ENCODE results near the gene BSN. TPM values are rescaled to one million over a fixed set of nuclear protein-coding genes. Genes with fewer than 3 reads are reported as not detected.

BSN gene, protein sequence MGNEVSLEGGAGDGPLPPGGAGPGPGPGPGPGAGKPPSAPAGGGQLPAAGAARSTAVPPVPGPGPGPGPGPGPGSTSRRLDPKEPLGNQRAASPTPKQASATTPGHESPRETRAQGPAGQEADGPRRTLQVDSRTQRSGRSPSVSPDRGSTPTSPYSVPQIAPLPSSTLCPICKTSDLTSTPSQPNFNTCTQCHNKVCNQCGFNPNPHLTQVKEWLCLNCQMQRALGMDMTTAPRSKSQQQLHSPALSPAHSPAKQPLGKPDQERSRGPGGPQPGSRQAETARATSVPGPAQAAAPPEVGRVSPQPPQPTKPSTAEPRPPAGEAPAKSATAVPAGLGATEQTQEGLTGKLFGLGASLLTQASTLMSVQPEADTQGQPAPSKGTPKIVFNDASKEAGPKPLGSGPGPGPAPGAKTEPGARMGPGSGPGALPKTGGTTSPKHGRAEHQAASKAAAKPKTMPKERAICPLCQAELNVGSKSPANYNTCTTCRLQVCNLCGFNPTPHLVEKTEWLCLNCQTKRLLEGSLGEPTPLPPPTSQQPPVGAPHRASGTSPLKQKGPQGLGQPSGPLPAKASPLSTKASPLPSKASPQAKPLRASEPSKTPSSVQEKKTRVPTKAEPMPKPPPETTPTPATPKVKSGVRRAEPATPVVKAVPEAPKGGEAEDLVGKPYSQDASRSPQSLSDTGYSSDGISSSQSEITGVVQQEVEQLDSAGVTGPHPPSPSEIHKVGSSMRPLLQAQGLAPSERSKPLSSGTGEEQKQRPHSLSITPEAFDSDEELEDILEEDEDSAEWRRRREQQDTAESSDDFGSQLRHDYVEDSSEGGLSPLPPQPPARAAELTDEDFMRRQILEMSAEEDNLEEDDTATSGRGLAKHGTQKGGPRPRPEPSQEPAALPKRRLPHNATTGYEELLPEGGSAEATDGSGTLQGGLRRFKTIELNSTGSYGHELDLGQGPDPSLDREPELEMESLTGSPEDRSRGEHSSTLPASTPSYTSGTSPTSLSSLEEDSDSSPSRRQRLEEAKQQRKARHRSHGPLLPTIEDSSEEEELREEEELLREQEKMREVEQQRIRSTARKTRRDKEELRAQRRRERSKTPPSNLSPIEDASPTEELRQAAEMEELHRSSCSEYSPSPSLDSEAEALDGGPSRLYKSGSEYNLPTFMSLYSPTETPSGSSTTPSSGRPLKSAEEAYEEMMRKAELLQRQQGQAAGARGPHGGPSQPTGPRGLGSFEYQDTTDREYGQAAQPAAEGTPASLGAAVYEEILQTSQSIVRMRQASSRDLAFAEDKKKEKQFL (N-terminal part only)
- total RNA-seq, result under 1 TPM; 0.04 to 0.59 (median 0.15) TPM

GRCh38 chr3:49553692-49554632 is at the start of gene BSN:
TSS of gene BSN (plus strand) at chr3:49554477. CDS start at chr3:49554603, 126 bp downstream.
- Histone ChIP-seq H3K4me3 (peak within 1 kb of the TSS; percentile 70), H3K27ac (no peak within 1 kb of the TSS), H3K9me3 (no peaks in the 10 kb centered on the region), H3K36me3 (no peaks in the 10 kb centered on the region), H3K4me1 (peaks cover 17% of the 10 kb centered on the region), H3K27me3 (no peaks in the 10 kb centered on the region)
- TF ChIP-seq EP300 (IDR thresholded peaks at IDR 0.05) (no peak), POLR2A (IDR thresholded peaks at IDR 0.05) (no peak), POLR2AphosphoS5 (IDR thresholded peaks at IDR 0.05) (no peak)
- peak; percentile 89 for DNase-seq (ENCODE audit: low spot score in 2 of 2)
- 16% methylated on average over 14 of the region's 76 CpGs for WGBS

GRCh38 chr3:49506906-49507305 is 47.4 kb upstream of the BSN start:
- Histone ChIP-seq H3K9me3 (no peaks in the 10 kb centered on the region), H3K27me3 (no peaks in the 10 kb centered on the region), H3K4me3 (no peak overlapping the region), H3K27ac (no peak overlapping the region), H3K4me1 (peaks cover under 1% of the 10 kb centered on the region), H3K36me3 (peaks cover 14% of the 10 kb centered on the region)
- TF ChIP-seq POLR2AphosphoS5 (IDR thresholded peaks at IDR 0.05) (no peak), EP300 (IDR thresholded peaks at IDR 0.05) (no peak), CTCF (IDR thresholded peaks at IDR 0.05) (no peak), POLR2A (IDR thresholded peaks at IDR 0.05) (no peak)
- WGBS, result 82% methylated on average over 3 of the region's 3 CpGs
- no peak for DNase-seq (ENCODE audit: low spot score in 2 of 2)

GRCh38 chr3:49509028-49509561 is 45.2 kb upstream of the BSN start:
- no peaks in the 10 kb centered on the region for H3K4me1 ChIP-seq
- H3K27ac ChIP-seq, result no peak overlapping the region
- WGBS, result 43% methylated on average over 2 of the region's 2 CpGs
- DNase-seq (ENCODE audit: low spot score in 2 of 2), result no peak
- no peaks in the 10 kb centered on the region for H3K9me3 ChIP-seq
- no peak overlapping the region for H3K4me3 ChIP-seq
- TF ChIP-seq POLR2AphosphoS5 (IDR thresholded peaks at IDR 0.05) (no peak), POLR2A (IDR thresholded peaks at IDR 0.05) (no peak), CTCF (IDR thresholded peaks at IDR 0.05) (no peak), EP300 (IDR thresholded peaks at IDR 0.05) (no peak)
- no peaks in the 10 kb centered on the region for H3K27me3 ChIP-seq
- peaks cover 19% of the 10 kb centered on the region for H3K36me3 ChIP-seq

DNA sequence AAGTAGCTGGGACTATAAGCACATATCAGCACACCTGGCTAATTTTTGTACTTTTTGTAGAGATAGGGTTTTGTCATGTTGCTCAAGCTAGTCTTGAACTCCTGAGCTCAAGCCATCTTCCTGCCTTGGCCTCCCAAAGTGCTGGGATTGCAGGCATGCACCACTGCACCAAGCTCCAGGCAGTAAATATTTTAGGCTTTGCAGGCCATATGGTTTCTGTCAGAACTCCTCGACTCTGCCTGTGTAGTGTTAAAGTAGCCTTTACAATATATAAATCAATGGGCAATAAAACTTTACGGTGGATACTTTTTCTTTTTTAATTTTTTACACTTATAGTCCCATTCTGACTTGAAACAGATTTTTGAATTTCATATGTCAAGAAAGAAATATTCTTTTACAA is 42.6 kb upstream of the BSN start:
- WGBS, result 71% methylated on average over 2 of the region's 2 CpGs
- Histone ChIP-seq H3K27ac (no peak overlapping the region), H3K27me3 (no peaks in the 10 kb centered on the region), H3K36me3 (peaks cover 27% of the 10 kb centered on the region), H3K4me3 (no peak overlapping the region), H3K9me3 (no peaks in the 10 kb centered on the region), H3K4me1 (no peaks in the 10 kb centered on the region)
- TF ChIP-seq EP300 (IDR thresholded peaks at IDR 0.05), result no peak
- no peak for TF ChIP-seq POLR2A (IDR thresholded peaks at IDR 0.05)
- no peak for TF ChIP-seq CTCF (IDR thresholded peaks at IDR 0.05)
- no peak for TF ChIP-seq POLR2AphosphoS5 (IDR thresholded peaks at IDR 0.05)
- DNase-seq (ENCODE audit: low spot score in 2 of 2), result no peak

Measured in suprapubic skin (tissue), 4 donors.